Mesothelial cell of epicardium (in vitro differentiated cells): Measurements from ENCODE around the gene H6PD. TPM values are rescaled to one million over a fixed set of nuclear protein-coding genes. Genes with fewer than 3 reads are reported as not detected.

Source experiments
- DNase-seq, 2 experiments: peaks; one replicate each; pipeline ENCODE4 v3.0.0; 2021; ENCODE audit warnings: low spot score in 2 of 2; ENCODE audit not compliant: unreplicated experiment in 2 of 2
- H3K27ac Mint-ChIP-seq: 2 replicates; pipeline ENCODE4 v1.8.0; 2021; ENCODE audit warnings: mixed read lengths
- H3K27me3 Mint-ChIP-seq: 2 replicates; pipeline ENCODE4 v1.8.0; 2021; ENCODE audit warnings: low read depth, mixed read lengths
- H3K36me3 Mint-ChIP-seq: 2 replicates; pipeline ENCODE4 v1.8.0; 2021; ENCODE audit warnings: mixed read lengths
- H3K4me1 Mint-ChIP-seq: 2 replicates; pipeline ENCODE4 v1.8.0; 2021; ENCODE audit warnings: mixed read lengths
- H3K4me3 Mint-ChIP-seq: 2 replicates; pipeline ENCODE4 v1.8.0; 2021; ENCODE audit warnings: mild to moderate bottlenecking, moderate library complexity, mixed read lengths
- H3K9me3 Mint-ChIP-seq: 2 replicates; pipeline ENCODE4 v1.8.0; 2021; ENCODE audit warnings: mixed read lengths
- total RNA-seq: library from RNA; stranded (reverse); gene quantifications from 3 replicates; pipeline ENCODE4 v1.2.1, GENCODE V29; 2021
- TF ChIP-seq, protein P1 (sequence below): fragments of 200-600 bp; sonication (generic); IDR thresholded peaks from one replicate; pipeline ENCODE4 v1.5.0; 2021; ENCODE audit warnings: antibody characterized with exemption; ENCODE audit not compliant: unreplicated experiment

The H6PD gene
- total RNA-seq, 1 donor from 2014 or later: 73.1 TPM

DNA sequence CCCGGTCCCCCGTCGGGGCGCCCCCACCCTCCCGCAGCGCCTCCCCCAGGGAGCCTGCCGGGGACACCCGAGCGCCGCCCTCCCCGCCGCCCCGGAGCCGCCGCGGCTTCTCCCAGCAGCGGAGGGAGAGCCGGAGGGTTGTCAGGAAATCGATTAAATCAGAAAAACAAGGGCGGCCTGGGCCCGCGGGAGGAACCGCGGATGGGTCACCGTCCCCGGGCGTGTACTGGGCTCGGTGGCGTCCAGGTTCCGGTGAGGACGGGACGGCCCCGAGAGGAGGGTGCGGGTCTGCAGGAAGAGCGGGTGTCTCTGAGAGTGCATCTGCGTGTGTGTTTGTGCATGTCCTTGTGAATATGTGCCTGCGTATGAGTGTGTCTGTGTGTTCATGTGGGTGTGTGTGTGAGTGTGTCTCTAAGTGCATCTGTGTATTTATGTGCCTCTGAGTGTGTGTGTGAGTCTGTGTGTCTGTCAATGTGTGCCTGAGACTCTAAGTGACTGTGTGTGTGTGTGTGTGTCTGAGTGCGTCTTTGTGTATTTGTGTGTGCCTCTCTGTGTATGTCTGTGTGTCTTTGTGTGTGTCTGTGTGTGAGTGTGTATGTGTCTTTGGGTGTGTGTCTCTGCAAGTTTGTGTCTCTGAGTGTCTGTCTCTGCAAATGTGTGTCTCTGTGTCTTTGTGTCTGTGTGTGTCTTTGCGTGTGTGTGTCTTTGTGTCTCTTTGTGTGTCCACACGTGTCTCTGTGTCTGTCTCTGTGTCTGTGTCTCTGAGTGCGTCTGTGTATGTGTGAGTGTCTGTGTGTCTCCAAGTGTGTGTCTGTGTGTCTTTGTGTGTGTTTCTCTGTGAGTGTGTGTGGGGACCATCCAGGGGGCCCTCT lies 59.2 kb downstream of the H6PD start:
- no peak overlapping the region for H3K4me3 Mint-ChIP-seq
- H3K4me1 Mint-ChIP-seq: peaks cover 10% of the 10 kb centered on the region
- H3K9me3 Mint-ChIP-seq: peaks cover 4% of the 10 kb centered on the region
- no peak overlapping the region for H3K27ac Mint-ChIP-seq
- DNase-seq: no peak
- H3K27me3 Mint-ChIP-seq: no peaks in the 10 kb centered on the region
- H3K36me3 Mint-ChIP-seq: peaks cover 3% of the 10 kb centered on the region
- TF ChIP-seq, protein P1, sequence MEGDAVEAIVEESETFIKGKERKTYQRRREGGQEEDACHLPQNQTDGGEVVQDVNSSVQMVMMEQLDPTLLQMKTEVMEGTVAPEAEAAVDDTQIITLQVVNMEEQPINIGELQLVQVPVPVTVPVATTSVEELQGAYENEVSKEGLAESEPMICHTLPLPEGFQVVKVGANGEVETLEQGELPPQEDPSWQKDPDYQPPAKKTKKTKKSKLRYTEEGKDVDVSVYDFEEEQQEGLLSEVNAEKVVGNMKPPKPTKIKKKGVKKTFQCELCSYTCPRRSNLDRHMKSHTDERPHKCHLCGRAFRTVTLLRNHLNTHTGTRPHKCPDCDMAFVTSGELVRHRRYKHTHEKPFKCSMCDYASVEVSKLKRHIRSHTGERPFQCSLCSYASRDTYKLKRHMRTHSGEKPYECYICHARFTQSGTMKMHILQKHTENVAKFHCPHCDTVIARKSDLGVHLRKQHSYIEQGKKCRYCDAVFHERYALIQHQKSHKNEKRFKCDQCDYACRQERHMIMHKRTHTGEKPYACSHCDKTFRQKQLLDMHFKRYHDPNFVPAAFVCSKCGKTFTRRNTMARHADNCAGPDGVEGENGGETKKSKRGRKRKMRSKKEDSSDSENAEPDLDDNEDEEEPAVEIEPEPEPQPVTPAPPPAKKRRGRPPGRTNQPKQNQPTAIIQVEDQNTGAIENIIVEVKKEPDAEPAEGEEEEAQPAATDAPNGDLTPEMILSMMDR: no peak

DNA sequence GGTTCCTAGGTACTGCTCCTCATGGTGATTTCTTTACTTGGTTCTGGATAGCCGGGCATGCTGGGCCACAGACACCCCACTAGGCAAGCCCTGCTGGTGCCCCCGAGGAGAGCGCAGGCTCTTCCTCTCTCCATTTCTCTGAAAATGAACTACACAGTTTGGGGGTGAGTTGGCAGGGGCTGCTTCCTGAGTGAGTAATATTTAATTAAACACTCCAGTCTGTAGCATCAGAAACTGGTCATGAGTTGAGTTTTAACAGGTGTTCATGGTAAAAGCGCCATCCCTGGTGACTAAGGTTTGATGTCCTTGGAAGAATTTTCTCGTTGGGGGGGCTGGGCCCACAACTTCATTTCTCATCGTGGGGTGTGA lies 59.8 kb downstream of the H6PD start:
- Mint-ChIP-seq H3K4me1 (peaks cover 10% of the 10 kb centered on the region), H3K27ac (no peak overlapping the region), H3K4me3 (no peak overlapping the region), H3K36me3 (no peaks in the 10 kb centered on the region), H3K9me3 (no peaks in the 10 kb centered on the region), H3K27me3 (no peaks in the 10 kb centered on the region)
- TF ChIP-seq, protein P1: no peak
- DNase-seq: no peak

DNA sequence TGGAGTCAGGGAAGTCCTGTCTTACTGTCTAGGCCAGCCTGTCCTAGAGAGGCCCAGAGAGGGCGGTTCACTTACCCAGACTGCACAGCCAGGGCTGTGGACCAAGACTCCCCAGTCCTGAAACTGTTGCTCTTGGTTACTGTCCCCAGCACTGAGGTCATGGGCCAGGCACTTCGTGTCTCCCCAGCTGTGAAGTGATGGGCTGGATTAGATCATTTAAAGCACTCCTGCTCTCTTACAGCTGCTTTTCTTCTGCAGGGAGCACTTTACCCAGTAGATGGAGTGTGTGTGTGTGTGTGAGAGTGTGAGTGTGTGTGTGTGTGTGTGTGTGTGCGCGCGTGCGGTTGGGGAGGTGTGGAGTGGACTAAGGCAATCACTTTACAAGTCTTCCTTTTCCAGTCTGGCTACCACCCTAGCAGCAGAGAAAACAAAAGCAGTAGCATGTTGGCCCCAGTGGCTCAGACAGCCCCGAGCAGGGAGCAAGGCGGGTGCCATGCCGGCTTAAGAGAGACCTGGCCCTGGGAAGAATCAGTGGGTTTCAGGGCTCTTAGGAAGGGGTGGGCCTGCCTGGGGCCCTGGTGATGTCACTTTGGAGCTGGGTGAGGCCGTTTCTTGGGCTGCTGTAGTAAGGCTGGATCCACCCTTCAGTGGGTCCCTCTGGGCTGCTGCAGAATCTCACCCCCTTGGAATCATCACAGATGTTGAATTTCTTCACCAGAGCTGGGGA lies 60.5 kb downstream of the H6PD start:
- Mint-ChIP-seq H3K4me1 (peaks cover 12% of the 10 kb centered on the region), H3K27me3 (no peaks in the 10 kb centered on the region), H3K9me3 (no peaks in the 10 kb centered on the region), H3K27ac (peak overlapping the region; percentile 30), H3K36me3 (no peaks in the 10 kb centered on the region), H3K4me3 (no peak overlapping the region)
- DNase-seq: no peak
- TF ChIP-seq, protein P1: no peak

DNA sequence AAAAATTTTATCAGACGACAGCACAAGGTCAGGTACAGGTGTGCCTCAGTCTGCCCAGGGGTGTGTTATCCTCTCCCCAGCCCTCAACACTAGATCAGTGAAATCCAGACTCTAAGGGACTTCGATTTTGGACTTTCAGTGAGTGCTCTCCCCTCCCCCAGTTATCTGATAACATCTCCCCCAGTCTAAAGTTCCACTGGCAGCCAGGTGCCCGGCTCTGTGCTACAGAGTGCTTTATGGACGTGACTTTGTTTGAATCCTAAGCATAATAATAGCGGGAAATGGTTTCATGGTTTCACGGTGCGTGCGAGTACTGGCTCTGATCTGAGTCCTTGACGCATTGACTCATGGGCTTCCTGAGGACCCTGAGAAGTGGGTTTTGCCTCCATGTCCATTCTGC lies 61.3 kb downstream of the H6PD start:
- peaks cover 17% of the 10 kb centered on the region for H3K4me1 Mint-ChIP-seq
- no peaks in the 10 kb centered on the region for H3K27me3 Mint-ChIP-seq
- no peaks in the 10 kb centered on the region for H3K9me3 Mint-ChIP-seq
- TF ChIP-seq, protein P1: no peak
- no peak overlapping the region for H3K27ac Mint-ChIP-seq
- no peak overlapping the region for H3K4me3 Mint-ChIP-seq
- no peak for DNase-seq
- H3K36me3 Mint-ChIP-seq: peaks cover 4% of the 10 kb centered on the region

DNA sequence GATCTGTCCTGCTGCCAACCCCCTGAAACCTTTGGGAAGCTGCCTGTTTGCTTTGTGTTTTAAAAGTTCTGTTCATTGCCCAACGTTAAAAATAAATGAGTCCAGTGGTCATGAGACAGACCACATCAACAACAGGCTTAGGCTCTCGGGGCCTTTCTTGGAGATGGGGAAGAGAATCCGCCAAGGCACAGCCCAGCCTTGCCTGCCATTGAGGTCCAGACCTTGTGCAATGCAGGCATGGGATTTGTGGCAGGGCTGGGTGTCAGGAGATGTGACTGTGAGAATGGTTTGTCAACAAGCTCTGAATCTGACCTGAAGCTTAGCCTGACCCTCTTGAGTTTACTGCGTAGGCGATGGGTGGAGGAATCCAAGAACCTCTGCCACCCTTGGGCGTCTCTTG lies 62.3 kb downstream of the H6PD start:
- Mint-ChIP-seq H3K27ac (no peak overlapping the region), H3K27me3 (no peaks in the 10 kb centered on the region), H3K4me3 (no peak overlapping the region), H3K9me3 (no peaks in the 10 kb centered on the region), H3K4me1 (peaks cover 13% of the 10 kb centered on the region), H3K36me3 (peaks cover 4% of the 10 kb centered on the region)
- no peak for DNase-seq
- TF ChIP-seq, protein P1: no peak
